GM19324 (cell line): ENCODE data around the gene CORIN.
"Not testable (repeated sequence)": the region's sequence is repeated elsewhere in the genome, so short reads cannot be mapped to it uniquely, and the experiment has no call there.

Experiments used
- ATAC-seq: cut with Tn5 transposase; IDR thresholded peaks from one replicate; pipeline ENCODE4 v1.9.1; 2021; ENCODE audit warnings: mild to moderate bottlenecking, moderate library complexity; ENCODE audit not compliant: unreplicated experiment, low FRiP score

Gene CORIN

DNA sequence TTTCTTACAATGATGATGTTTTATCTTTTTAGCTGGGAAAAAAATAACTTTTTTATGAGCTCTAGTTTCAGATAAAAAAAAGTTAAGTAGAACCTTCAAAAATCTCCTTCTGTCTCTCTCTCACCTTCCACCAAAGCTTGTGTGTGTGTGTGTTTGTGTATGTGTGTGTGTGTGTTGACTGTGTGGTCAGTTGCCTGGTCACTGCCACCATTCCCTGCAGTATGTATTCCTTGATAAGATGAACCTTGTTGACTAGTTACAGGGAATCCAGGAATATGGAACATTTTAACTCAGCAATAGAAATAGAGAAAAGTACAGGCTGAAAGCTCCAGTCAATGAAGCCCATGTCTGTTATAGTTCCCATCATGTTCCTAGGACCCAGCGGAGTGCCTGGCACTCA lies 143.5 kb downstream of the CORIN start:
- ATAC-seq, result no peak

DNA sequence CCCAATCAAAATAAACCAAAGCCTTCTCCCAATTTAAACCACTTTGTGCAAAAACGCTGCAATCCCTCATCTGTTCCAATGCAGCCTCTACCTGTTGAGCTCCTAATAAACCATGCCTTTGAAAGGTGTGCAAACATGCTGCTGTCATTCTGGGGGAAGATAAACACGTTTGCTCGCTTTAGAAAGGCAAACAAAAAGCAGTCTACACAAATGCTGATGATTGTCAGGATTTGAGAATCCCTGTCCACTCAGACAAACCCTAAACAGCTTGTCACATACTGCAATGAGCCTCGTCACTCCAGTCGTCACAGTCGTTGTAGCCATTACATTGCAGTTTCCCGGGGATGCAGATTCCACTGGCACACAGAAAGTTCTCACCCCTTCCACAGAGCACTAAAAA lies 145.2 kb downstream of the CORIN start:
- ATAC-seq, result no peak

DNA sequence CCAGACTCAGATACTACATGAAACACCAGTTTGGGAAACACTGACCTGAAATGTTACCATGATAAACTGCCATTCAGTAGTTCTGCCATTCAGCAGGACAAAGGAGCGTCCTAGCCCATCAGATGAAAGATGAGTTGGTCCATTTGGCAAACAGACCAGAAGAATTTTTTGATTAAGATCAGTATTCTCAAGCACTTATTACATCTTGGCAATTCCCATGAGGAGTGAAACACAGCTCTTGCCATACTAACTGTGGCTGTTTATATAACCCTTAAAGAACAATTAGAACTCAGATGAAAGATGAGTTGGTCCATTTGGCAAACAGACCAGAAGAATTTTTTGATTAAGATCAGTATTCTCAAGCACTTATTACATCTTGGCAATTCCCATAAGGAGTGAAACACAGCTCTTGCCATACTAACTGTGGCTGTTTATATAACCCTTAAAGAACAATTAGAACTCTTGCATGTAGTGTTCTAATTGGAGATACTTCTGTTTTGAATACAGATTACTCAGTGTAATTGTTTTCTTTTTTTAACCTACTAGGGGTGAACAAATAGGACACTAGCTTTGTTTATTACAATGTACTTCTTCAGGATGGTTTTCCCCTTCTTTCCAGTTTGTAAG lies 146.0 kb downstream of the CORIN start:
- ATAC-seq, result not testable (repeated sequence)

- no peak for ATAC-seq
Observed at GRCh38 chr4:47690611-47691010, 147.3 kb downstream of the CORIN start.

DNA sequence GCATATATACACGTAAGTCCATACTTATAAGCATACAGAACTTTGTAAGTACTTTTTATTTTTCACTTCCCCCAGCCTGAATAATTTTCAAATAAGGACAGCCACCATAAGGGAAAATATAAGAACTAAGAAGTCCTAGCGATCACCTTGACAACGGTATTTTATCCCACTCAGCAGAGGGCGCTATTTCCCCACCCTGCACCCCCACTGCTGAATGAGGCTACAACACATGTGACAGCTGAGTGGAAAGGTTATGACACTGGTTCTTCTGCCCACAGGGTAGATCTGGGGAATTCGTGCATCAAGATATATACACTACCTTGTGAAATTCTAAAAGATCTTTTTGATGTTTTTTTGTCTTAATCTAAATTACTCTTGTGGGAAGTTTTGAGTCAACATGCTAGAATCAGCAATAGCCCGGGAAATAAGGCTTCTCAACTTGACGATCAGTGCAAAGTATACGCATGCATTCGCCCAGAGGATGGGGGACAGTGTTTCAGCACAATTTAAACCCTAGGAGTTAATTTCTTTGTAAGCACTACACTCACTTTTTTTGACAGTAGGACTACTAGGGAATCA lies 151.5 kb downstream of the CORIN start:
- ATAC-seq, result no peak

- ATAC-seq, result no peak
Observed at GRCh38 chr4:47675806-47676205, 162.1 kb downstream of the CORIN start.

DNA sequence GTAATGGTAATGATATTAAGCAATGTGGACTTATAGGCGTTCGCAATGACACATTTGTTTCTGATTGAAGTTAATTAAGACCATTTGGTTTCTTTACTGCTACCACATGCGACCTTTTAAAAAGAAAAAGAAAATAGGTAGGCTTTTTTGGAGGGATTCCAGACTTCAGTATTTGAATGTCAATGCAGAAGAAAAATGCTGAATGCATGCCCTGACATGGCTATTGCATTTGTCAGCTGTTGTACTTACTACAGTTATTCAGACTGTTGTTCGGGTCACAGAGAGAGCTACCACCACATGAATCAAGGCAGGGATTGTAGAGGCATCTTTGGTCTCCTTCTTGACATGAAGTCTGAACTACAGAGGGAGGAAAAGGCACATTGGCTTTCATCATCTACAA lies 163.7 kb downstream of the CORIN start:
- ATAC-seq, result no peak

DNA sequence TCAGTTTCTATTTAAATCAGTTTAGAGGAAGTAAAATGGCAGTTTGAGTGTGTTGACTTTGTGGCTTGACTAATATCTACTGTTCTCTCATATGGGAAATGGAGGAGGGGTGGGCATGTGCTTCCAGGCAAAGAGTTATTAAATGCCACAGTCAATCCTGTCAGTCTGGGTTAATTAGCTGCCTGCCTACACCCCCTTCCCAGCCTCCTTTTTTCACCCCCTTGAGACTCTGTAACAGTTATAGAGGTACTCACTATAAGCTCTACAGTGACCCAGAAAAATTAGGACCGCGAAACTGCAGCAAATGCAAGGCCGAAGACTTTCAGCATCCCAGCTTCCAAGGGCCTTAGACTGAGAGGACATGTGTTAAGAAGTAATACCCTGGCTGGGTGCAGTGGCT lies 165.2 kb downstream of the CORIN start:
- ATAC-seq, result no peak

DNA sequence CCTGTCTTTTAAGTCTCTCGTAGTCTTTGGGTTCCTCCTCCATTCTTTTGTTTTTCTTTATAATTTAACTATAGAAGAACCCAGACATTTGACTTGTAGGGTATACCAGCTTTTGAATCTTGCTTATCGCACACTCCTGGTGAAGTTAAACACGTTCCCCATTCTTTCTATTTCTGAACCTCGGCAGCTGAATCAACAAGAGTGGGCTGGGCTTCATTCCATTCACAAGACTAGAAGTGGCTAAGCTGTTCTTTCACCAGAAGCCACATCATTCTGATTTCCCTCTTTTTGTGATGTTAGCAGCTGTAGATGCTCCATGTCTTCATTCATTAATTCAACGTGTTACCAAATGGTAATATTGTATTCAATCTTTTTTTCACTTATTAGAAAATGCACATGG lies 167.9 kb downstream of the CORIN start:
- no peak for ATAC-seq

DNA sequence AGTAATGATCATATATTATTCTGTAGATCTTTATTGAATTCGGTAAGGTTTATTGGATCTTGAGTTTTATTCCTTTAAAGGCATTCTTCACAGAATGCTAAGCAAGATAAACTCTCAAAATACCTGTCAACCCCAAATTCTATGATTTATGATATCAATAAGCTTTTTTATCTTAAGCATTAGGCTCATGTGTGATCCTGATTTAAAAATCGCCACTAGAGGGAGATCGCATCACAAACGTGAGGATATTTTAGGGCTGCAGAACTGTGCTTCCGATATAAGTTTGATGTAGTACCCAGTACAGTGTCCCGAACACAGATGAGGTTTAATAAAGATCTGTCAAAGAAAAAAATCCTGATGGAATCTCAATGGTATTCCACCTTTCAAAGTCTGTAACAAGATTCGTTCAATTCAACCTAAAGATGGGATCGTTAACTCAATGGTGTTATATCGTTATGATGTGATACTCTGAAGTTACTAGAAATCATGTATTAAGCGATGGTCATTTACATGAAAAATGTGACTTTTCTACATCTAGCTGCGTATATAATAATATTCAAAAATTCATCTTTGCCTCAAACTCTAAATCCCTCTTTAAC lies 169.0 kb downstream of the CORIN start:
- ATAC-seq, result no peak

DNA sequence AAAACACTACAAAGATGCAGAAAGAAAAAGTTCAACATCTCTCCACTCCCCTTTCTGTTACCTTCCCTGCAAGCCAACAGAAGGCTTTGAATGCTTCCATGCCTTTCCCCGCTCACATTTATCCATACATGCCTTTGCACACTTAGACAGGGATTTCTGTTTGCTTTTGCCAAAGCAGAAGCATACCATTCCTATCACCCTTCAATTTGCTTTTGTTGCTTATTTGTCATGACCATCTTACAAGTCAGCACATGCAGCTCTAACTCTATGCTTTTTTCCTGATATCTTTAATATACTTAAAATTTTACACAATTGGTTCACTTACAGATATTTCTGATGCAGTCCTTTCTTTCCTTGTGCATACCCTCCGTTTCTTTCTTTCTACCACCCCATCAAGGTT lies 169.6 kb downstream of the CORIN start:
- ATAC-seq, result no peak

- no peak for ATAC-seq
Observed at GRCh38 chr4:47667552-47667951, 170.3 kb downstream of the CORIN start.

DNA sequence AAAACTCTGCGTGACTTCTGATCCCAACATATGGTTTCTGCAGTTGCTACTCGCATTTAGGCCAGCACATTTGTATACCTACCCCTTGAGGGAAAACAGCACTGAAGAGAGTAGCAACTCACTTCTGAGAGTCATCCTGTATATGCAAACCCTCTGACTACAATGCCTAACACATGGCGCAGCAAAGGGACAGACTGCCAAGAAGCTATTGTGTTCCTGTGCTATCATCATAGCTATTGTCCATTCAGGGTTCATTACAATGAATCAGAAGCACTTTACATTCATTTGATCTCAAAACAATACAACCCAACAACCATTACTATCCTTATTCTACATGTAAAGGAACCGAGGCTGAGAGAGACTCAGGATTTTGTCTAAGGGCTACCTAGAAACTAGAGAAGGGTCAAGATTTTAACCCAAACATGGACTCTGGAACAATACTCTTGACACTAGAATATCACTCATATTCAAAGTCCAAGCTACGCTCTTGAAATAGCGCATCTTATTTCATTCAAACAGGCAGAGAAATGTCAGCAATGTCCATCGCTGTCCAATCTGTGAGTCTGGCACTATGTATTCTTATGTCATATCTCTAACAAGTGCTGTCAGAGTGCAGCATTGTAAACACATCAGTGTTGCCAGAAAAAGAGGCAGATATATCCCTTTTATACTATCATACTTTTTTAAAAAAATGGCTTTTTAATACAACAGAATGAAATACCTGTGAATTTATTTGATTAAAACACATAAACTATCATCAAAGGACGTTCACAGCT lies 173.6 kb downstream of the CORIN start:
- ATAC-seq, result no peak

DNA sequence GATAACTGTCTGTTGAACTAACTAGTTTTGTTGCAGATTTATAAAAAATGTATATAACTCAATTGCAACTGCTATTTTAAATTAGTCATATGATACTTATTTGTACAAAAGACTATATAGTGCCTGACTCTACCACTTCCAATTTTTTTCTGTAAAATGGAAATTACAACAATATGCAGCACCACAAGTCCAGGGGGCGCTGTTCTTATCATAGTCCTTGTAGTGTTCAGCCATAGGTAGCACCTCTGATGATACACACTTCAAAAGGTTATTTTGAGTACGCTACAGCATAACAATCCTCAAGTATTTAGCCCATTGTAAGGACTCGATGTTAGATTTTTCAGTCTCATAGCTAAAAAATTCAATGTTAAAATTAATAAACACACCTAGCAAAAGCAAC lies 174.9 kb downstream of the CORIN start:
- ATAC-seq, result no peak

DNA sequence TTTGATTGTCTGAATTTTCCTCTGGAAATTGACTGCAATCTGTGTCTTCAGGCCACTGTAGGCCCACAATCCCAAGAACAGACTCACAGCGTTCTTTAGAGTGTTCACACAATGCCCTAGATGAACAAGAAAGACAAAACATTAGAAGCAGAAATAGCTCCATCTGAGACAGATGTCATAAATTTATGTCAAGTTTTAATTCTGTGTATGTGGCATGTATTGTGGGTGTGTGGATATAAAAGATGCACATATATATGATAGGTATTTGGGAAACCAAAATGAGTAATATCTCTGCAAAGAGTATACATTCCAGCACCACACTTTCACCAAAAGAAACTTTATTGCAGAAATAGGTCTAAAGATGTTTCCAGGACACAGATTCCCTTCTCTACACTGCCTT lies 176.1 kb downstream of the CORIN start:
- no peak for ATAC-seq

DNA sequence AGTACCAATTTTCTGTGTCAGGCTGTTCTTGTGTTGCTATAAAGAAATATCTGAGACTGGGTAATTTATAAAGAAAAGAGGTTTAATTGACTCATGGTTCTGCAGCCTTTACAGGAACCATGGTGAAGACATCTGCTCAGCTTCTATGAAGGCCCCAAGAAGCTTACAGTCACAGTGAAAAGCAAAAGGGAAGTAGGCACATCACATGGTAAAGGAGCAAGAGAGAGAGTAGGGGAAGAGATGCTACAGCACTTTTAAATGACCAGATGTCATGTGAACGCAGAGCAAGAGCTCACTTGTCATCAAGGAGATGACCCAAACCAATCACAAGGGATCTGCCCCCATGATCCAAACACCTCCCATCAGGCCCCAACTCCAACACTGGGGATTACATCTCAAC lies 178.5 kb downstream of the CORIN start:
- ATAC-seq, result no peak

DNA sequence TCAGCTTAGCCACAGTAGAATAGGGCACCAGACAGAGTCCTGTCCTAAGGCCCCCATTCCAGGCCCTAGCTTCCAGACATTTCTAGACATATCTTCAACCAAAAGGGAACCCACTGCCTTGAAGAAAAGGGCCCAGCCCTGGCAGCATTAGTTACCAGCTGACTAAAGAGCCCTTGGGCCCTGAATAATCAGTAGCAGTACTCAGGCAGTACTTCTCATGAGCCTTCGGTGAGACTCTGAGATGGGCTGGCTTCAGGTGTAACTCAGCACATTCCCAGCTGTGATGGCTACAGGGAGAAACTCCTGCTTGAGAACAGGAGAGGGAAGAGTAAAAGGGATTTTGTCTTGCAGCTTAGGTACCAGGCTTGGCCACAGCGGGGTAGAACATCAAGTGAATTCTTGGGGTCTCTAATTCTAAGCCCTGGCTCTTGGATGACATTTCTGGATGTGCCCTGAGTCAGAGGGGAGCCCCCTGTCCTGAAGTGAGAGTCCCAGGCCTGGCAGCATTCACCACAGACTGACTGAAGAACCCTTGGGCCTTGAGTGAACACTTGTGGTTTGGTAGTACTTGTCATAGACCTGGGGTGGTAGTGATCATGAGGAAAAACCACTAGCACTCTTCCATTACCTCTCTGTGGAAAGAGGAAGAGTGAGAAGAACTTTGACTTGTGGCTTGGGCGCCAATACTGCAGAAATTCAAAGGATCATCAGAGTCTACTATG lies 182.7 kb downstream of the CORIN start:
- ATAC-seq, result no peak

GRCh38 chr4:47652092-47652491 lies 185.8 kb downstream of the CORIN start:
- no peak for ATAC-seq

DNA sequence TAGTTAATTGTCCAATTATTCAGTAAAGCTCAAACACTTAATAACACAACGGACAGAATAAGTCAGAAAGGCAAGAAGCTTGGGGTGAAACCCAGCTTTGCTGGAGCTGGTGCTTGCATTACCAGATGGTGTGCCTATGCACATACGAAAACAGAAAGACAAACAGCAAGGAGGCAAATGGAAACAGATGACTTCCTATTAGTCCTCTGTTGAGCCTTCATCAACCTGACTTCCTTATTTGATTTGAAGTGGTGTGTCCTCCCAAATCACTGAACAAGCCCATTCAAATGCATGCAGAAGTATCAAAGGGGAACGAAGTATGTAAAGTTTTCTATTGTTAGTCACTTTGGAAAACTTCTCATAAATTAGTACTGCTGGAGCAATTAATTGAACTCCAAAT lies 186.6 kb downstream of the CORIN start:
- no peak for ATAC-seq

GRCh38 chr4:47650584-47651130 lies 187.2 kb downstream of the CORIN start:
- no peak for ATAC-seq

DNA sequence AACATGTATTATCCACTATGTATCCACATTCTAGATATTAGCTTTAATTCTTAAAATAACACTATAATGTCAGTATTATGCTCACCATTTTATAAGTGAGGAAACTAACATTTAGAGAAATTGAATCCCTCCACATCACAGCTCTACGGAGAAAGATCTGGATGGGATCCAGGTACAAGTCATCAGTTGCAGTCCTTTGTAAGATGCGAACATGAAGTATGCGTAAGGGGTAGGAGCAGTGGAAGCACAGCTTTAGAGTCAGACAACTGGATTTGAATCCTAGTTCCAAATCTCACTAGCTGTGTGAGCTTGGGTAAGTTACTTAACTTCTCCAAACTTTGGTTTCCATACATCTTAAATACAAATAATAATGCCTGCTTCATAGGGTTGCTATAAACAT lies 190.3 kb downstream of the CORIN start:
- no peak for ATAC-seq
